ENCODE measurements around the gene DDX6. TPM values are rescaled to one million over a fixed set of nuclear protein-coding genes. Genes with fewer than 3 reads are reported as not detected.

DDX6 gene
- total and polyA plus RNA-seq, 2 donors (not counting 3 experiments of a cell fraction or from before 2014, with no cell fraction given) = 19.1 to 138 TPM

DNA sequence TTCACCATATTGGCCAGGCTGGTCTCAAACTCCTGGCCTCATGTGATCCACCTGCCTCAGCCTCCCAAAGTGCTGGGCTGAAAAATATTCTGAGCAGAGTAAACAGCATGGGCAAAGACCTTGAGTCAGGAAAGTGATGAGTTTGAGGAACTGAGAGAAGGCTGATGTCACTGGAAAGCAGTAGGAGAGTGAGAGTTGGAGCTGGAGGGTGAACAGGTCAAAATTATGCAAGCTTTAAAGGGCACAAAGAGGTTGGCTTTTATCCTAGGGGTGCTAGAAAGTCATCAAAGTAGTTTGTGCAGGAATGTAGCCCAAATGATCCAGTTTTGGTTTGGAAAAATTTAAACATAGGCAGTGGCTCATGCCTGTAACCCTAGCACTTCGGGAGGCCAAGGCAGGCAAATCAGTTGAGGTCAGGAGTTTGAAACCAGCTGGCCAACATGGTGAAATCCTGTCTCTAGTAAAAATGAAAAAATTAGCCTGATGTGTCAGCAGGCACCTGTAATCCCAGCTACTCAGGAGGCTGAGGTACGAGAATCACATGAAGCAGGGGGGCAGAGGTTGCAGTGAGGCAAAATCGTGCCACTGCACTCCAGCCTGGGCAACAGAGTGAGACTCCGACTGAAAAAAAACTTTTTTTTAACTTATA lies 48.1 kb upstream of the DDX6 start:
- Histone ChIP-seq H3K9me3 (replicated peaks; ENCODE audit: control insufficient read depth, insufficient read depth, low read length) (no peaks in the 10 kb centered on the region), H3K27me3 (ENCODE audit: control insufficient read depth in 2 of 2, insufficient read depth in 2 of 2, low read length in 2 of 2) (peaks cover 0 to 6% of the 10 kb centered on the region in 2 experiments), H3K27ac (ENCODE audit: insufficient read depth, low read depth, low read length) (no peak overlapping the region), H3K79me2 (ENCODE audit: control insufficient read depth, insufficient read depth, low read length) (no peaks in the 10 kb centered on the region), H3K4me3 (replicated peaks in 1 of 3; ENCODE audit: insufficient read depth in 1 of 3, low read depth in 1 of 3, low read length in 3 of 3) (no peak overlapping the region), H3K36me3 (ENCODE audit: control insufficient read depth in 2 of 2, extremely low read depth in 1 of 2, insufficient read depth in 2 of 2, low read length in 2 of 2) (no peaks in the 10 kb centered on the region), H3K4me1 (ENCODE audit: control insufficient read depth, extremely low read depth, insufficient read depth, low read length) (no peaks in the 10 kb centered on the region), H3K9ac (replicated peaks; ENCODE audit: extremely low read depth, insufficient read depth, low read length) (no peak overlapping the region), H2AFZ (ENCODE audit: low read depth, low read length) (no peak overlapping the region), H3K9me1 (replicated peaks; ENCODE audit: control insufficient read depth, extremely low read depth, insufficient read depth, low read length) (no peaks in the 10 kb centered on the region), H3K4me2 (ENCODE audit: insufficient read depth, low read length) (no peak overlapping the region), H4K20me1 (replicated peaks; ENCODE audit: control insufficient read depth, extremely low read depth, insufficient read depth, low read length) (no peaks in the 10 kb centered on the region)
- no TSS peak for BruUV-seq (replicated peaks)
- DNase-seq (ENCODE audit: low read depth, low spot score) (no peak), FAIRE-seq (no peak)
- intact Hi-C loops (cut with micrococcal nuclease) (no loop called here), dilution Hi-C loops (cut with MboI; ENCODE audit: extremely low pct_ligation_motif_present, low sequenced_read_pairs) (no loop called here)
- TF ChIP-seq, protein P1, sequence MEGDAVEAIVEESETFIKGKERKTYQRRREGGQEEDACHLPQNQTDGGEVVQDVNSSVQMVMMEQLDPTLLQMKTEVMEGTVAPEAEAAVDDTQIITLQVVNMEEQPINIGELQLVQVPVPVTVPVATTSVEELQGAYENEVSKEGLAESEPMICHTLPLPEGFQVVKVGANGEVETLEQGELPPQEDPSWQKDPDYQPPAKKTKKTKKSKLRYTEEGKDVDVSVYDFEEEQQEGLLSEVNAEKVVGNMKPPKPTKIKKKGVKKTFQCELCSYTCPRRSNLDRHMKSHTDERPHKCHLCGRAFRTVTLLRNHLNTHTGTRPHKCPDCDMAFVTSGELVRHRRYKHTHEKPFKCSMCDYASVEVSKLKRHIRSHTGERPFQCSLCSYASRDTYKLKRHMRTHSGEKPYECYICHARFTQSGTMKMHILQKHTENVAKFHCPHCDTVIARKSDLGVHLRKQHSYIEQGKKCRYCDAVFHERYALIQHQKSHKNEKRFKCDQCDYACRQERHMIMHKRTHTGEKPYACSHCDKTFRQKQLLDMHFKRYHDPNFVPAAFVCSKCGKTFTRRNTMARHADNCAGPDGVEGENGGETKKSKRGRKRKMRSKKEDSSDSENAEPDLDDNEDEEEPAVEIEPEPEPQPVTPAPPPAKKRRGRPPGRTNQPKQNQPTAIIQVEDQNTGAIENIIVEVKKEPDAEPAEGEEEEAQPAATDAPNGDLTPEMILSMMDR (IDR thresholded peaks at IDR 0.05; ENCODE audit: extremely low read depth in 1 of 2, insufficient read depth in 1 of 2, low read depth in 1 of 2, low read length in 2 of 2) = no peak
- TF ChIP-seq, protein P2, sequence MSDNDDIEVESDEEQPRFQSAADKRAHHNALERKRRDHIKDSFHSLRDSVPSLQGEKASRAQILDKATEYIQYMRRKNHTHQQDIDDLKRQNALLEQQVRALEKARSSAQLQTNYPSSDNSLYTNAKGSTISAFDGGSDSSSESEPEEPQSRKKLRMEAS (IDR thresholded peaks at IDR 0.05; ENCODE audit: insufficient read depth, insufficient read length) = no peak
- TF ChIP-seq GATA2 (IDR thresholded peaks at IDR 0.05; ENCODE audit: insufficient read depth, insufficient read length, low read depth, low read length) = no peak
- ChIA-PET CTCF (no interaction called here), POLR2A (interaction anchor here (0.7 kb wide), 1 partner anchor 74 kb away, joined by 6 read pairs; no protein-coding TSS in a partner anchor)

DNA sequence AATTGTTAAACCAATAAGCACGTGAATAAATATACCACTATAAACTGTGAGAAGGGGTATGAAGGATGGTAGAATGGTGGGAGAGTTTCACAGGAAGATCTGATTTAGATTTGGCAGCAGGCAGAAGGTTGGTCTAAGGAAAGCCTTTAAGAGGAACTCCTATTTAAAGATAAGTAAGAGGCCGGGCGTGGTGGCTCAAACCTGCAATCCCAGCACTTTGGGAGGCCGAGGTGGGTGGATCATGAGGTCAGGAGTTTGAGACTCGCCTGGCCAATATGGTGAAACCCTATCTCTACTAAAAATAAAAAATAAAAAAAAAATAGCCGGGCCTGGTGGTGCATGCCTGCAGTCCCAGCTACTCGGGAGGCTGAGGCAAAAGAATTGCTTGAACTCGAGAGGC lies 46.9 kb upstream of the DDX6 start:
- Histone ChIP-seq H3K4me2 (ENCODE audit: insufficient read depth, low read length) (no peak overlapping the region), H3K4me1 (ENCODE audit: control insufficient read depth, extremely low read depth, insufficient read depth, low read length) (no peaks in the 10 kb centered on the region), H3K79me2 (ENCODE audit: control insufficient read depth, insufficient read depth, low read length) (no peaks in the 10 kb centered on the region), H2AFZ (ENCODE audit: low read depth, low read length) (no peak overlapping the region), H3K27ac (ENCODE audit: insufficient read depth, low read depth, low read length) (no peak overlapping the region), H3K36me3 (ENCODE audit: control insufficient read depth in 2 of 2, extremely low read depth in 1 of 2, insufficient read depth in 2 of 2, low read length in 2 of 2) (no peaks in the 10 kb centered on the region), H3K4me3 (replicated peaks in 1 of 3; ENCODE audit: insufficient read depth in 1 of 3, low read depth in 1 of 3, low read length in 3 of 3) (no peak overlapping the region), H3K9me1 (replicated peaks; ENCODE audit: control insufficient read depth, extremely low read depth, insufficient read depth, low read length) (no peaks in the 10 kb centered on the region), H3K27me3 (ENCODE audit: control insufficient read depth in 2 of 2, insufficient read depth in 2 of 2, low read length in 2 of 2) (peaks cover 3 to 5% of the 10 kb centered on the region in 2 experiments), H4K20me1 (replicated peaks; ENCODE audit: control insufficient read depth, extremely low read depth, insufficient read depth, low read length) (no peaks in the 10 kb centered on the region), H3K9ac (replicated peaks; ENCODE audit: extremely low read depth, insufficient read depth, low read length) (no peak overlapping the region), H3K9me3 (replicated peaks; ENCODE audit: control insufficient read depth, insufficient read depth, low read length) (no peaks in the 10 kb centered on the region)
- intact Hi-C loops (cut with micrococcal nuclease) = no loop called here
- no TSS peak for BruUV-seq (replicated peaks)
- dilution Hi-C loops (cut with MboI; ENCODE audit: extremely low pct_ligation_motif_present, low sequenced_read_pairs) = no loop called here
- FAIRE-seq = no peak
- ChIA-PET CTCF (no interaction called here), POLR2A (no interaction called here)
- no peak for DNase-seq (ENCODE audit: low read depth, low spot score)
- no peak for TF ChIP-seq JUN (IDR thresholded peaks at IDR 0.05; ENCODE audit: borderline replicate concordance, insufficient read depth, insufficient read length, low read depth)
- TF ChIP-seq, protein P1 (IDR thresholded peaks at IDR 0.05; ENCODE audit: extremely low read depth in 1 of 2, insufficient read depth in 1 of 2, low read depth in 1 of 2, low read length in 2 of 2) = no peak
- TF ChIP-seq GATA2 (IDR thresholded peaks at IDR 0.05; ENCODE audit: insufficient read depth, insufficient read length, low read depth, low read length) = no peak
- TF ChIP-seq MYC (IDR thresholded peaks at IDR 0.05; ENCODE audit: low read depth, low read length) = no peak
- TF ChIP-seq, protein P2 (IDR thresholded peaks at IDR 0.05; ENCODE audit: insufficient read depth, insufficient read length) = no peak
